C4-2B (cell line): ENCODE data around the gene ECT2L.

Experiments used
- CTCF ChIP-seq: fragments of 450-650 bp; conservative IDR thresholded peaks from 2 replicates; pipeline ENCODE4 v1.5.1; 2017; ENCODE audit warnings: mild to moderate bottlenecking
- ZFX ChIP-seq: fragments of 450-650 bp; IDR thresholded peaks from 2 replicates; pipeline ENCODE4 v1.6.1; 2017

GRCh38 chr6:138752017-138752416 is 43.9 kb upstream of the ECT2L start:
- TF ChIP-seq CTCF (no peak), ZFX (no peak)
